HCT116 (cell line): ENCODE results near the gene GBGT1. TPM values are rescaled to one million over a fixed set of nuclear protein-coding genes. Genes with fewer than 3 reads are reported as not detected.

Experiments
- ATAC-seq: fragments of 200-7000 bp; cut with Tn5 transposase; 2 replicates; pipeline ENCODE4 v1.9.1; 2020; ENCODE audit warnings: mild to moderate bottlenecking, moderate library complexity
- BruUV-seq: library from RNA; stranded (reverse); fragments of 400-500 nt; replicated peaks from 2 replicates; lab custom pipeline; 2021; lab: Mats Ljungman, UMichigan
- CTCF ChIA-PET: fragments of 300-600 bp; sonication (Branson Sonifier 250); formaldehyde crosslinking; loops from one replicate; lab custom pipeline; 2021; ENCODE audit warnings: antibody characterized with exemption; lab: Charles Lee
- POLR2A ChIA-PET: fragments of 300-600, 350-600 bp; sonication (Branson Sonifier 250); formaldehyde crosslinking; loops from one replicate; lab custom pipeline; 2021; ENCODE audit warnings: antibody characterized with exemption; lab: Charles Lee
- RAD21 ChIA-PET, 2 experiments: fragments of 300-600 bp; sonication (Branson Sonifier 250); formaldehyde crosslinking; loops; one replicate each; lab custom pipeline; 2023; ENCODE audit warnings: low total read pairs in 2 of 2; ENCODE audit not compliant: uncharacterized antibody in 2 of 2, unreplicated experiment in 2 of 2, low non-redundant PET in 1 of 2; lab: Charles Lee
- DNase-seq: peaks from one replicate; pipeline ENCODE4 v3.0.0-alpha.2; 2010; ENCODE audit warnings: low read depth, low spot score
- H2AFZ ChIP-seq: fragments of 200-600 bp; shearing (Covaris generic), sonication (generic); 2 replicates; pipeline ENCODE4 v1.6.1; 2017; ENCODE audit warnings: low read depth, mixed run types, mixed read lengths, antibody characterized with exemption, low read length; ENCODE audit not compliant: poor library complexity, severe bottlenecking
- H3K27ac ChIP-seq: 2 replicates; pipeline ENCODE4 v1.5.1; 2012; ENCODE audit warnings: low read depth, low read length
- H3K27me3 ChIP-seq: fragments of 200-600 bp; sonication (generic); 2 replicates; pipeline ENCODE4 v1.6.1; 2016; ENCODE audit warnings: mixed run types, low read length, mixed read lengths; ENCODE audit not compliant: insufficient read depth
- H3K36me3 ChIP-seq, 2 experiments: fragments of 200-500 bp in 1 of 2; fragments of 200-600 bp in 1 of 2; sonication (Bioruptor generic) in 1 of 2; sonication (generic) in 1 of 2; 2 replicates each; pipeline versions ENCODE4 v1.5.1 to v1.6.1; 2014 to 2016; ENCODE audit warnings: low read length in 2 of 2, inconsistent platforms in 1 of 2, mixed read lengths in 1 of 2, mixed run types in 1 of 2; ENCODE audit not compliant: insufficient read depth in 2 of 2, control insufficient read depth in 1 of 2
- H3K4me1 ChIP-seq, 2 experiments: fragments of 200-600 bp in 1 of 2; sonication (generic) in 1 of 2; 2 replicates each; pipeline versions ENCODE4 v1.5.1 to v1.6.1; 2012 to 2017; ENCODE audit warnings: low read length in 2 of 2, inconsistent platforms in 1 of 2, mild to moderate bottlenecking in 1 of 2, mixed read lengths in 1 of 2, mixed run types in 1 of 2, moderate library complexity in 1 of 2; ENCODE audit not compliant: insufficient read depth in 2 of 2, control insufficient read depth in 1 of 2
- H3K4me2 ChIP-seq: fragments of 200-600 bp; sonication (generic); 2 replicates; pipeline ENCODE4 v1.6.1; 2017; ENCODE audit warnings: mixed run types, low read length, mixed read lengths
- H3K4me3 ChIP-seq, 2 experiments: fragments of 200-600 bp in 1 of 2; sonication (generic) in 1 of 2; replicated peaks in 1 of 2; 2 replicates each; pipeline ENCODE4 v1.5.1; 2011 to 2016; ENCODE audit warnings: low read length in 2 of 2, control low read depth in 1 of 2, low read depth in 1 of 2, mild to moderate bottlenecking in 1 of 2, mixed read lengths in 1 of 2, mixed run types in 1 of 2
- H3K79me2 ChIP-seq: fragments of 200-600 bp; sonication (generic); 2 replicates; pipeline ENCODE4 v1.6.1; 2017; ENCODE audit warnings: mild to moderate bottlenecking, mixed run types, low read length, moderate library complexity, mixed read lengths; ENCODE audit not compliant: insufficient read depth
- H3K9ac ChIP-seq: fragments of 200-600 bp; sonication (generic); 2 replicates; pipeline ENCODE4 v1.6.1; 2016; ENCODE audit warnings: low read length, mixed read lengths
- H3K9me2 ChIP-seq: fragments of 200-600 bp; sonication (generic), shearing (Covaris generic); 2 replicates; pipeline ENCODE4 v1.6.1; 2017; ENCODE audit warnings: mixed run types, mild to moderate bottlenecking, moderate library complexity; ENCODE audit not compliant: insufficient read depth
- H3K9me3 ChIP-seq, 2 experiments: fragments of 200-500 bp in 1 of 2; fragments of 200-600 bp in 1 of 2; sonication (Bioruptor generic) in 1 of 2; sonication (generic) in 1 of 2; 2 replicates each; pipeline ENCODE4 v1.6.1; 2014 to 2017; ENCODE audit warnings: low read length in 2 of 2, mixed read lengths in 2 of 2, inconsistent platforms in 1 of 2, low read depth in 1 of 2, mild to moderate bottlenecking in 1 of 2, mixed run types in 1 of 2, moderate library complexity in 1 of 2; ENCODE audit not compliant: control insufficient read depth in 1 of 2, insufficient read depth in 1 of 2
- H4K20me1 ChIP-seq: fragments of 200-600 bp; sonication (generic), shearing (Covaris generic); 2 replicates; pipeline ENCODE4 v1.6.1; 2017; ENCODE audit warnings: mixed run types, mild to moderate bottlenecking, moderate library complexity; ENCODE audit not compliant: insufficient read depth
- CTCF ChIP-seq, 3 experiments: fragments of 200-600 bp in 1 of 3; sonication (generic) in 1 of 3; IDR thresholded peaks in 2 of 3; conservative IDR thresholded peaks in 1 of 3; 2 replicates each; pipeline ENCODE4 v1.5.1; 2012 to 2017; ENCODE audit warnings: low read depth in 2 of 3, low read length in 2 of 3, antibody characterized with exemption in 1 of 3, borderline replicate concordance in 1 of 3, control low read depth in 1 of 3, mild to moderate bottlenecking in 1 of 3, mixed read lengths in 1 of 3, mixed run types in 1 of 3, moderate library complexity in 1 of 3; ENCODE audit not compliant: insufficient read depth in 1 of 3
- EZH2phosphoT487 ChIP-seq: fragments of 200-600 bp; IDR thresholded peaks from 2 replicates; pipeline ENCODE4 v1.6.1; 2018; ENCODE audit warnings: antibody characterized with exemption, borderline replicate concordance
- YY1 ChIP-seq: IDR thresholded peaks from 2 replicates; pipeline ENCODE4 v1.6.1; 2011; ENCODE audit warnings: low read length, low read depth, moderate library complexity, mild to moderate bottlenecking; ENCODE audit not compliant: insufficient replicate concordance; ENCODE audit errors: extremely low read depth
- intact Hi-C: fragments of 100-400 bp; cut with micrococcal nuclease; formaldehyde crosslinking; loops from 2 replicates; pipeline ENCODE4 v1.10.0; 2022
- total RNA-seq: library from RNA; stranded (reverse); gene quantifications from one replicate; pipeline ENCODE4 v1.2.1, GENCODE V29; 2021; ENCODE audit not compliant: unreplicated experiment

GBGT1 gene
- total RNA-seq, 1 experiment from 2014 or later: 0.34 TPM

- Histone ChIP-seq H2AFZ (no peak overlapping the region), H4K20me1 (no peaks in the 10 kb centered on the region; the same call in 1 of the 2 replicates), H3K9me2 (no peaks in the 10 kb centered on the region), H3K4me3 (peak overlapping the region; percentile 73 to 94), H3K9ac (peak overlapping the region; percentile 87)
- RAD21 ChIA-PET: no interaction called here
- TF ChIP-seq YY1 (peak; percentile 32), CTCF (IDR thresholded peaks at IDR 0.05 in 2 of 3, conservative IDR thresholded peaks at IDR 0.05 in 1 of 3; ENCODE audit: borderline replicate concordance in 1 of 3, insufficient read depth in 1 of 3, low read depth in 2 of 3, low read length in 2 of 3) (peak in 2 of 3 experiments; percentile 94 to 99; a peak in 4 of 6 replicates), EZH2phosphoT487 (no peak)
- TF ChIP-seq, all 23 proteins: peak for 2
- intact Hi-C loops: loop anchor here (2.0 kb wide), 1 partner anchor 27 kb away; the partner anchor contains the start of gene RALGDS
- peaks cover 19 to 57% of the 10 kb centered on the region in 2 experiments for H3K4me1 ChIP-seq
- H3K27ac ChIP-seq: peak overlapping the region; percentile 93
- H3K27me3 ChIP-seq: no peaks in the 10 kb centered on the region
- H3K79me2 ChIP-seq: peaks cover 57% of the 10 kb centered on the region
- ChIA-PET POLR2A (interaction anchor here (1.2 kb wide), 1 partner anchor 12 kb away, joined by 3 read pairs; no protein-coding TSS in a partner anchor), CTCF (interaction anchor here (0.6 to 5.0 kb wide), 8 partner anchors 9 to 171 kb away, joined by 3 to 40 read pairs (median 4); no protein-coding TSS in a partner anchor)
- DNase-seq: peak; percentile 57
- H3K36me3 ChIP-seq: no peaks in the 10 kb centered on the region
- ATAC-seq: peak; percentile 21; the same call in 1 of the 2 replicates
- peak overlapping the region; percentile 96 for H3K4me2 ChIP-seq
- TSS peak; percentile 64 for BruUV-seq
- H3K9me3 ChIP-seq: no peaks in the 10 kb centered on the region
Measured at GRCh38 chr9:133147412-133148198, 16.1 kb downstream of the GBGT1 start.
